Lung (tissue), 12 donors: ENCODE results near the gene PHF21A. TPM values are rescaled to one million over a fixed set of nuclear protein-coding genes. Genes with fewer than 3 reads are reported as not detected.

Source experiments
- ATAC-seq: fragments of 200-7000 bp; cut with Tn5 transposase; one replicate; pipeline ENCODE4 v1.9.1; 2020; ENCODE audit warnings: moderate number of reproducible peaks; ENCODE audit not compliant: insufficient read depth, low FRiP score
- DNase-seq, 3 donors: peaks; one replicate each; pipeline ENCODE4 v3.0.0-alpha.2; 2013 to 2017
- H3K27ac ChIP-seq, 2 donors: one replicate each; pipeline ENCODE4 v1.5.1; 2013; ENCODE audit warnings: mild to moderate bottlenecking in 2 of 2, moderate library complexity in 2 of 2, control low read depth in 1 of 2, inconsistent platforms in 1 of 2, low read depth in 1 of 2, low read length in 1 of 2
- H3K27me3 ChIP-seq, 3 donors: one replicate each; pipeline ENCODE4 v1.5.1; 2013; ENCODE audit warnings: low read length in 2 of 3; ENCODE audit not compliant: control insufficient read depth in 3 of 3, insufficient read depth in 3 of 3
- H3K36me3 ChIP-seq, 4 donors: one replicate each; pipeline ENCODE4 v1.5.1; 2013; ENCODE audit warnings: low read length in 4 of 4, mild to moderate bottlenecking in 1 of 4, moderate library complexity in 1 of 4; ENCODE audit not compliant: control insufficient read depth in 4 of 4, insufficient read depth in 4 of 4
- H3K4me1 ChIP-seq, 5 donors: one replicate each; pipeline ENCODE4 v1.5.1; 2013; ENCODE audit warnings: low read length in 5 of 5, mild to moderate bottlenecking in 2 of 5, moderate library complexity in 1 of 5; ENCODE audit not compliant: control insufficient read depth in 5 of 5, insufficient read depth in 5 of 5
- H3K4me3 ChIP-seq: one replicate; pipeline ENCODE4 v1.5.1; 2013; ENCODE audit warnings: mild to moderate bottlenecking, control low read depth, moderate library complexity
- H3K9ac ChIP-seq, 2 donors: one replicate each; pipeline ENCODE4 v1.5.1; 2013; ENCODE audit warnings: low read length in 2 of 2, control low read depth in 1 of 2; ENCODE audit not compliant: insufficient read depth in 1 of 2
- H3K9me3 ChIP-seq, 4 donors: one replicate each; pipeline ENCODE4 v1.5.1; 2013; ENCODE audit warnings: low read length in 3 of 4, mild to moderate bottlenecking in 1 of 4, moderate library complexity in 1 of 4; ENCODE audit not compliant: control insufficient read depth in 4 of 4, insufficient read depth in 3 of 4
- CTCF ChIP-seq: IDR thresholded peaks from 2 replicates; pipeline ENCODE4 v1.5.1; 2012; ENCODE audit warnings: mild to moderate bottlenecking; ENCODE audit errors: control extremely low read depth, extremely low read depth
- WGBS, 2 donors: extraction: QIAGEN DNeasy Blood & Tissue Kit; methylation state at CpG; one replicate each; pipeline ENCODE4 v1.1.7; 2013; 5-methylcytosine and 5-hydroxymethylcytosine counted together
- polyA plus RNA-seq, 2 donors: library from polyadenylated mRNA; stranded (reverse); fragments of 200-250 nt; gene quantifications; one replicate each; pipeline ENCODE4 v1.2.1, GENCODE V29; 2013
- total RNA-seq, 2 donors: library from RNA; depleted of rRNA in 1 of 2; stranded (reverse); fragments of >200 nt in 1 of 2; gene quantifications; one replicate each; pipeline ENCODE4 v1.2.1, GENCODE V29; 2014 to 2021
- donor health status: control.
- donor health status: control.
- donor health status: Bipolar disorder and iron deficiency.
- donor health status: healthy.
- donor health status: DM: yes; HTN: yes; CAD: no.

The PHF21A gene
- total and polyA plus RNA-seq, 4 donors, result 16.2 to 57.0 (median 29.9) TPM

GRCh38 chr11:46069595-46069994, 51.7 kb downstream of the PHF21A start:
- H3K36me3 ChIP-seq, result peaks cover 2 to 16% (median 4%) of the 10 kb centered on the region in 4 donors
- ATAC-seq (no peak), DNase-seq (no peak)
- no peaks in the 10 kb centered on the region for H3K27me3 ChIP-seq
- H3K9ac ChIP-seq, result no peak overlapping the region
- H3K4me1 ChIP-seq, result peaks cover 0 to 16% (median 0%) of the 10 kb centered on the region in 5 donors
- no peak overlapping the region for H3K4me3 ChIP-seq
- 94 to 98% methylated on average over 3 of the region's 3 CpGs for WGBS, 2 donors
- no peak overlapping the region for H3K27ac ChIP-seq
- TF ChIP-seq CTCF, result no peak
- H3K9me3 ChIP-seq, result no peaks in the 10 kb centered on the region

- no peaks in the 10 kb centered on the region for H3K27me3 ChIP-seq
- no peak overlapping the region for H3K27ac ChIP-seq
- no peak overlapping the region for H3K4me3 ChIP-seq
- peaks cover 0 to 8% (median 0%) of the 10 kb centered on the region in 5 donors for H3K4me1 ChIP-seq
- DNase-seq (no peak), ATAC-seq (no peak)
- 93 to 98% methylated on average over 4 of the region's 4 CpGs for WGBS, 2 donors
- H3K36me3 ChIP-seq, result peaks cover 0 to 13% (median 4%) of the 10 kb centered on the region in 4 donors
- no peak for TF ChIP-seq CTCF
- H3K9me3 ChIP-seq, result no peaks in the 10 kb centered on the region
- H3K9ac ChIP-seq, result no peak overlapping the region
Measured at GRCh38 chr11:46066335-46066734, 54.9 kb downstream of the PHF21A start.

- 98 to 99% methylated on average over 3 of the region's 3 CpGs for WGBS, 2 donors
- TF ChIP-seq CTCF, result no peak
Measured at GRCh38 chr11:46065681-46066080, 55.6 kb downstream of the PHF21A start.

GRCh38 chr11:46064221-46064620, 57.0 kb downstream of the PHF21A start:
- Histone ChIP-seq H3K27ac (no peak overlapping the region), H3K4me3 (no peak overlapping the region), H3K36me3 (peaks cover 0 to 10% (median 4%) of the 10 kb centered on the region in 4 donors), H3K27me3 (no peaks in the 10 kb centered on the region), H3K9ac (no peak overlapping the region), H3K9me3 (no peaks in the 10 kb centered on the region), H3K4me1 (peaks cover 0 to 4% (median 0%) of the 10 kb centered on the region in 5 donors)
- TF ChIP-seq CTCF, result no peak
- DNase-seq (no peak), ATAC-seq (no peak)
- WGBS, 2 donors, result 88 to 93% methylated on average over 2 of the region's 2 CpGs

More at GRCh38 chr11:46065681-46066080, 55.6 kb downstream of the PHF21A start:
- Histone ChIP-seq H3K36me3 (peaks cover 0 to 13% (median 4%) of the 10 kb centered on the region in 4 donors), H3K9me3 (no peaks in the 10 kb centered on the region), H3K9ac (no peak overlapping the region), H3K27ac (no peak overlapping the region), H3K4me3 (no peak overlapping the region), H3K27me3 (no peaks in the 10 kb centered on the region), H3K4me1 (peaks cover 0 to 4% (median 0%) of the 10 kb centered on the region in 5 donors)
- ATAC-seq (no peak), DNase-seq (no peak)
